GM18909 (cell line): ENCODE data around the gene POTEF.
A peak's percentile ranks its signal among the peaks of the same experiment; 100 is the strongest.
"Not testable (repeated sequence)": the region's sequence is repeated elsewhere in the genome, so short reads cannot be mapped to it uniquely, and the experiment has no call there.

Experiments used
- ATAC-seq: cut with Tn5 transposase; IDR thresholded peaks from one replicate; pipeline ENCODE4 v1.9.1; 2021; ENCODE audit warnings: mild to moderate bottlenecking; ENCODE audit not compliant: unreplicated experiment, poor library complexity

Gene POTEF

DNA sequence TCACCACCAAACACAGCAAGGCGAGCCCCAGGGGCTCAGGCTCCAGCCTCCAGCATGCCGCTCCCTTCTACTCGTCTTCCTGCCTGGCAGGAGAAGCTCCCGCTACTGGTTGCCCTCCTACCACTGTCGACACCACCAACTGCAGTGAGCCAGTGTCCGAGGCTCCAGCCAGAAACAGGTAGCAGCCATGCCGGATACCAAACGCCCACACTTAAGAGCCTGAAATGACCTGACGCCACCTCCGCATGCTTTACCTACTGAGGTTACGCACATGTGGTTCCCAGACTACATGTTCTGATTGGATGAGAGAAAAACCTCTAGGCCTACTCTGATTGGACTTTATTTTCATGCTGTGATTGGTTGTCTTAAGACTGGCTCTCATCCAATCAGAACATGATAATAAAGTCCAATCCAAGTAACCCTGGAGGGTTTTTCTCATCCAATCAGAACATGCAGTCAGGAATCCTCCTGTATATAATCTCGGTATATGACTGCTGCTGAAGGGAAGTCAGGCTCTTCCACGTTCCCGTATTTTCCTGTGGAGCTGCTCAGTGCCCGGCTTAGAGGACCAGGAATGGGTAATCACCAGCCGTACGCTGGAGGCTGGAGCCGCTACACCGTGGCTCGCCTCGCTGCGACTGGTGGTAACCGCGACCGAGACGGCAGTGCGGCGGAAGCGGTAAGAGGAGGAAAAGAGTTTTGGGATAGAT is at the start of gene POTEF:
Gene POTEF, minus strand, starts transcription at position 103 of the 710 bp plus-strand sequence. CDS start 8,707 bp downstream, outside the sequence.
- not testable (repeated sequence) for ATAC-seq

DNA sequence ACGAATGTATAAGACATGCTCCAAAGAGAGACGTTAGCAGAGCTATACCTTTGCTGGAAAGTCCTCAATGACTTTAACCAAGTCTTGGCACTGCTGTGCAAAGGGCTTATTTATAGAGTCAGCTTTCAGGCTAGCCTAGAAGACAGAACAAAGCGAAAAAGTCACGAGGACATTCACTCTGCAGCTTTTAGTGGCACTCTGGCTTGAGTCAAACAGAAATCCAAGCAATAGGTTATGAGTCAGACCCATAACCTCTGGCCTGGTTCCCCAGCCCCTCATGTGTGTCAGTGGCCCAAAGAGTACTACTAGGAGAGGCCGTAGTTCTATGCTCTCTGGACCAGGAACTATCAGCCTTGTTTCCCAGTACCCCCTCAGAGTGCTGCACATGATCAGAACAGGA is 45.8 kb upstream of the POTEF start:
- ATAC-seq, result not testable (repeated sequence)

- ATAC-seq, result no peak
These were observed 40.9 kb upstream of the POTEF start for GRCh38 chr2:130169896-130170295.

- not testable (repeated sequence) for ATAC-seq
These were observed 40.1 kb upstream of the POTEF start for GRCh38 chr2:130169163-130169562.

GRCh38 chr2:130166611-130167010 is 37.6 kb upstream of the POTEF start:
- ATAC-seq, result not testable (repeated sequence)

GRCh38 chr2:130165293-130166016 is 36.4 kb upstream of the POTEF start:
- ATAC-seq, result no peak

DNA sequence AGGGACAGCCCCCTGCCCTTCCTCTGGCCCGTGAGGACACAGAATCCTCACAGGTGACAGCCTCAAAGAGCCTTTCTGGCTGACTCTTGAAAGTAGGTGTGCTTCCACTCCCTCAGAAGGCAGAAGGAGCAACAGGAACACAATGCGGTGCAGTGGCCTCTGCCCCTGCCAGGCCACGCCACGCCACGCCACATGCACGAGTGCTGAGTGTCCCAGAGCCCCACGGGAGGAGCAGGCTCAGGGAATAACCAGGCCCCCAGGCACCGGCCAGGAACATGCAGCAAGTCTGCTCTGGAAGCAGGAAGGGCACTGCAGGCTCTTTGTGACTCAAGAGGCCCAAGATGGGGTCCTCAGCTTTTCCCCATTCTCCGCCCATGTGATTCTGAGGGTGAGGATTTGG is 33.9 kb upstream of the POTEF start:
- no peak for ATAC-seq

- not testable (repeated sequence) for ATAC-seq
These were observed 33.5 kb upstream of the POTEF start for GRCh38 chr2:130162486-130162885.

DNA sequence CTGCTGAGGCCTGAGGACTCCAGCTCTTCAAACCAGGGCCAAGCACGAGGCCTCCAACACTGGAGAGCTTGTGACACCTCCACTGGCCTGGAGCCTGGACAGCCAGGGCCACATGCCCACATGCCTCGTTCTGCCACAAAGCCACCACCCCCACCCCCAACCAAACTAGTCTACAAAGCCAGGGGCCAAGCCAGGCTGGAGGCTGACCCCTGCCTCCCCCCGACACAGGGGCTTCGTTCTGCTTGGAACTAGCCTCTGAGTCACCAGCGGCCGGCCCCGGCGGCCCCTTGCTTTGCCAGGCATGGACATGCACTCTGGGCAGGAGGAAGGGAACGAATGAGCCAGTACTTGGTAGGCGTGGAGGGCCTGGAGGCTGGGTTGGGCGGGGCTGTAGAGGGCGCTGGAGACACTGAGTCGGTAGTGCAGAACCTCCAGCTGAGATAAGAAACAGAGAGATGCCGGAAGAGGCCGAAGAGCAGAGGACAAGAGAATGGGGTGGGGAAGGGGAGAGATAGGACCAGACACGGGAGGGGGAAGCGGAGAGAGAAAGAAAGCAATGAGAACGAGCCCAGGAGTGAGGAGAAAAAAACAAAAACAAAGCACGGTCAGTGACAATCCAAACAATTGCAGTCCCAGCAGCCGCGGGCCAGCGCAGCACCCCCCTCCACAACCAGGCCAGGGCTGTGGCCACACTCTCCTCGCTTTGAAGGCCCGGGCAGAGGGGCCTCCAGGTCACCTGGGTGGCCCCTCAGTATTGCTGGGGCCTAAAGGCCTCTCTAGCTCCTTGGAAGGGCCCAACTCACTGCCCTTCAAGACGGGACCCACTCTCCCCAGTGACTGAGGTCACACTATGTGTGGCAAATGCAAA is 32.0 kb upstream of the POTEF start:
- not testable (repeated sequence) for ATAC-seq

DNA sequence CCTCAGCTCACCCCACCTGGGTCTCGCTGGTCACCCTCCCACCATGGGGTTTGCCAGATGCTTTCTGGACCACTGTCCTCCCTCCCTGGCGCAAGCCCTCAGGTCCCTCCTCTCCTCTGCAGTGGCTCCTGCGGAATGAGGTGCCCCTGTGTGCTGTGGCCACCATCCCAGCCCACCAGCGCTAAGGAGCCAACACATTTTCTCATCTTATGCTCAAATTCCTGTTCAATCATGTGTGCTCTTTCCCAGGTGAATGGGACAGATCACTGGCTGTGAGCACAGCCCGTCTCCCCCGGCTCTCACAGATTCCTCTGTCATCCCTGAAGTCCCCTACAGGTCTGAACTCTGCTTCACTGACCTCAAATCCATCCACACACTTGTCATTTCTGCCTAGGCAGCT is 31.1 kb upstream of the POTEF start:
- no peak for ATAC-seq

DNA sequence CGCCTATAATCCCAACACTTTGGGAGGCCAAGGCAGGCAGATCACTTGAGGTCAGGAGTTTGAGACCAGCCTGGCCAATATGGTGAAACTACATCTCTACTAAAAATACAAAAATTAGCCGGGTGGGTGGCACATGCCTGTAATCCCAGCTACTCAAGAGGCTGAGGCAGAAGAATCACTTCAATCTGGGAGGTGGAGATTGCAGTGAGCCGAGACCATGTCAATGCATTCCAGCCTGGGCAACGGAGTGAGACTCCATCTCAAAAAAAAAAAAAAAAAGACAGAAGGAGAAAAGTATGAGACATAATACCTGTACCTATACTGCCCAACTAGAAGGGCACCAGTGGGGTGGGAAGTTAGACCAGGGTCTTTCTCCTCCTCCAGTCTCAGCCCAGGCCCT is 30.4 kb upstream of the POTEF start:
- not testable (repeated sequence) for ATAC-seq

- no peak for ATAC-seq
These were observed 29.6 kb upstream of the POTEF start for GRCh38 chr2:130158631-130159030.

DNA sequence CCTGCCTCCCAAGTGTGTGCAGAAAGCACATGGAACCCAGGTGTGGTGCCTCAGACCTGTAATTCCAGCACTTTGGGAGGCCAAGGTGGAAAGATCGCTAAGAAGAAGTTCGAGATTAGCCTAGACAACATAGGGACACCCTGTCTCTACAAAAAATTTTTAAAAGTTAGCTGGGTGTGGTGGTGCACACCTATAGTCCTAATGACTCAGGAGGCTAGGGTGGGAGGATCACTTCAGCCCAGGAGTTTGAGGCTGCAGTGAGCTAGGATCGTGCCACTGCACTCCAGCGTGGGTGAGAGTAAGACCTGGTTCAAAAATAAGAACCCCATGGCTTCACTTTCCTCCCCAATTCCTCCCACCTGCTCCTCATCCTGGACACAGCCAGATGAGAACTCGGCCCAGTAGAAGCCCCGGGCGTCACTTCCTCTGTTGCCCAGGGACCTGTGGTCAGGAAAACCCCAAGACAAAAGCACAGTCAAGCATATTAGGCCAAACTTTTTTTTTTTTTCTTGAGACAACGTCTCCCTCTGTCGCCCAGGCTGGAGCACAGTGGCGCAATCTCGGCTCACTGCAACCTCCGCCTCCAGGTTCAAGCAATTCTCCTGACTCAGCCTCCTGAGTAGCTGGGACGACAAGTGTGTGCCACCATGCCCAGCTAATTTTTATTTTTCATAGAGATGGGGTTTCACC is 28.9 kb upstream of the POTEF start:
- ATAC-seq, result peak; percentile 82

- ATAC-seq, result peak; percentile 52
These were observed 28.3 kb upstream of the POTEF start for GRCh38 chr2:130157354-130157753.

DNA sequence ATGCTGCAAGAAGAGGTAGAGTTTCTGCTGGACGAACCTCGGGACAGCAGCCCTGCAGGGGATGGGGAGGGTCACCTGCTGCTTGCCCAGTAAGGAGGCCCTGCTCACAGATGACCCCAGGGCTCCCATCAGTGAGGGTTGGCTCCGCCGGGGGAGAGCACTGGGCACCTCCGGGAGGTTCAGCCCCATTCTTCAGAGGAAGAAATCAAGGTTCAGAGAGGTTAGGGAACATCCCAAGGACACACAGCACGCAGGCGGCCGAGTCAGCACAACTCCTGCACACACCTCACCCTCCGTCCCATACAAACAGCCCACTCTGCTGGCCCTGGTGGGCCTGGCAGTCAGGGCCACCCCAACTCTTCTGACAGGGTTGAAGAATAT is 27.6 kb upstream of the POTEF start:
- no peak for ATAC-seq

DNA sequence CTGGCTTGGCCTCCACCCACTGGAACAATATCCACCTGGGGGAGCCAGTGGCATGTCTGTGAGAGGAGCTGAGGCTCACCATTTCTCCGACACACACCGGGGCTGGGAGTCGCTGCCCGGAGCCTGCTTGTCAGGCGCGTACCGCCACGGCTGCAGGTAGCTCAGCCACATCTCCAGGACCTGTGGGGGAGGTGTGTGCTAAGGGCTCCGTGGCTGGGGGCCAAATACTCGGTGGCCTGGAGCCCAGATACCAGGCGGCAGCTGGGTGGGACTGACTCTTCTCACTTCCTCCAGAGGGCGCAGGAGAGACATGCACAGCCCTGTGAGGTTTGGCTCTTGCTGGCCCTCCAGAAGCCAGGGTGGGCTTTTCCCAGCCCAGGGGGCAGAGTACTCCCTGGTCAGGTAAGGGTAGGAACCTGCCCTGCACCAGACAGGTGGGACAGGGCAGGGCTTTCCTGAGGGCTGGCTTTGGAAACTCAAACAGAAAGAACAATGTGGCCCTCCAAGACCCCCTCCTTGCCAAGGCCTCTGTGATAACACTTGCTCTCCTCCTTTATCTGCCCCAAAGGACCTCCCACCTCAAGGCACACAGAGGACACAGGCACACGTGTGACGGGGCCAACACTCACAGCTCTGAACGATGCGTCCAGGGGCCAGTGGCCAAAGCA is 27.1 kb upstream of the POTEF start:
- not testable (repeated sequence) for ATAC-seq

GRCh38 chr2:130154773-130155765 is 26.0 kb upstream of the POTEF start:
- no peak for ATAC-seq

DNA sequence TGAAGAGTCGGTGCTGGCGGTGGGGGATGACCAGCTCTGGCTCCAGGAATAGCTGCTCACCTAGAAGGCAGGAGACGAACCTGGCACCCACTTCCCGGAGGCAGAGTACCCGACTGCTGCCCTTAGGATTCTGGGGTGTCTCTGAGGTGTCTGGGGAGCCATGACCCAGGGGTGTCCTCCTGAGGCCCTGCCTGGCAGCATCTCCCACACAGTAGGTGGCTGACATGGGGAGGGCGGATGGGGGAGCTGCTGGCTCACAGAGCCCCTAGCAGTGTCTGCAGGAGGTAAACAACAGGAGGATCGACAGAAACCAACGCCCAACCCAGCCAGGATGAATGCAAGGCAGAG is 25.4 kb upstream of the POTEF start:
- not testable (repeated sequence) for ATAC-seq
